GM23248 (cell line): ENCODE data around the gene RSL1D1. TPM values are rescaled to one million over a fixed set of nuclear protein-coding genes. Genes with fewer than 3 reads are reported as not detected.

Source experiments
- DNase-seq: peaks from one replicate; pipeline ENCODE4 v3.0.0-alpha.2; 2015
- H2AFZ ChIP-seq: fragments of 200-600 bp; sonication (generic); 2 replicates; pipeline ENCODE4 v1.6.1; 2016; ENCODE audit warnings: antibody characterized with exemption
- H3F3A ChIP-seq: fragments of 200-600 bp; sonication (generic); 2 replicates; pipeline ENCODE4 v1.6.1; 2016; ENCODE audit warnings: mild to moderate bottlenecking, antibody characterized with exemption, mixed run types; ENCODE audit not compliant: insufficient read depth
- H3K27ac ChIP-seq: fragments of 200-600 bp; sonication (generic); 2 replicates; pipeline ENCODE4 v1.5.1; 2016; ENCODE audit warnings: mild to moderate bottlenecking
- H3K27me3 ChIP-seq: fragments of 200-600 bp; sonication (generic); replicated peaks from 2 replicates; pipeline ENCODE4 v1.6.1; 2016; ENCODE audit warnings: mild to moderate bottlenecking; ENCODE audit not compliant: insufficient read depth
- H3K36me3 ChIP-seq: fragments of 200-600 bp; sonication (generic); 2 replicates; pipeline ENCODE4 v1.6.1; 2016; ENCODE audit warnings: low read depth, mild to moderate bottlenecking
- H3K4me1 ChIP-seq: fragments of 200-600 bp; sonication (generic); 2 replicates; pipeline ENCODE4 v1.6.1; 2016; ENCODE audit warnings: mild to moderate bottlenecking; ENCODE audit not compliant: insufficient read depth
- H3K4me2 ChIP-seq: fragments of 200-600 bp; sonication (generic); one replicate; pipeline ENCODE4 v1.6.1; 2016; ENCODE audit warnings: mild to moderate bottlenecking; ENCODE audit not compliant: unreplicated experiment
- H3K4me3 ChIP-seq: fragments of 200-600 bp; sonication (generic); 2 replicates; pipeline ENCODE4 v1.5.1; 2016; ENCODE audit warnings: mild to moderate bottlenecking
- H3K79me2 ChIP-seq: fragments of 200-600 bp; sonication (generic); 2 replicates; pipeline ENCODE4 v1.6.1; 2016; ENCODE audit warnings: mild to moderate bottlenecking; ENCODE audit not compliant: insufficient read depth
- H3K9ac ChIP-seq: fragments of 200-600 bp; sonication (generic); 2 replicates; pipeline ENCODE4 v1.6.1; 2016; ENCODE audit warnings: mild to moderate bottlenecking
- H3K9me2 ChIP-seq: fragments of 200-600 bp; sonication (generic); 2 replicates; pipeline ENCODE4 v1.6.1; 2016; ENCODE audit warnings: mixed run types, mild to moderate bottlenecking, moderate library complexity; ENCODE audit not compliant: insufficient read depth
- H3K9me3 ChIP-seq: fragments of 200-600 bp; sonication (generic); one replicate; pipeline ENCODE4 v1.6.1; 2017; ENCODE audit warnings: low read depth
- H4K20me1 ChIP-seq: fragments of 200-600 bp; sonication (generic); 2 replicates; pipeline ENCODE4 v1.6.0; 2016; ENCODE audit not compliant: insufficient read depth
- EZH2 ChIP-seq: fragments of 200-600 bp; sonication (generic); IDR thresholded peaks from 2 replicates; pipeline ENCODE4 v1.6.1; 2018; ENCODE audit warnings: antibody characterized with exemption, mild to moderate bottlenecking; ENCODE audit not compliant: insufficient read depth, poor library complexity, severe bottlenecking
- EZH2phosphoT487 ChIP-seq: fragments of 200-600 bp; sonication (generic); IDR thresholded peaks from 2 replicates; pipeline ENCODE4 v1.6.1; 2018; ENCODE audit warnings: antibody characterized with exemption, moderate library complexity, mild to moderate bottlenecking, low read depth; ENCODE audit not compliant: insufficient read depth
- WGBS, 2 experiments: methylation state at CpG; one replicate each; pipeline ENCODE4 v1.1.6; 2015 to 2017; ENCODE audit warnings: low lambda C conversion rate in 2 of 2, low coverage in 1 of 2; ENCODE audit errors: missing lambda C conversion rate in 2 of 2; 5-methylcytosine and 5-hydroxymethylcytosine counted together
- in situ Hi-C: fragments of 300-500 bp; cut with MboI; formaldehyde crosslinking; loops from 2 replicates; pipeline ENCODE4 v1.15.0; 2020
- polyA plus RNA-seq: library from polyadenylated mRNA; unstranded; fragments of >200 nt; fragmentation: Nextera tagmentation; extraction: Ambion mirVana; gene quantifications from 2 replicates; pipeline ENCODE4 v1.2.1, GENCODE V29; 2016
- total RNA-seq: library from RNA; depleted of rRNA; stranded (reverse); fragments of >200 nt; shearing (Covaris generic); gene quantifications from 2 replicates; pipeline ENCODE4 v1.2.3, GENCODE V29; 2014

RSL1D1 gene
- total and polyA plus RNA-seq, 2 experiments from 2014 or later, result 150 to 274 TPM

GRCh38 chr16:11857161-11857560 is 5.8 kb upstream of the RSL1D1 start:
- Histone ChIP-seq H3K36me3 (no peaks in the 10 kb centered on the region), H3K9me2 (no peaks in the 10 kb centered on the region), H3K4me3 (no peak overlapping the region), H2AFZ (no peak overlapping the region), H3K27me3 (no peaks in the 10 kb centered on the region), H3K4me1 (peaks cover 4% of the 10 kb centered on the region), H3K4me2 (no peak overlapping the region), H3K9ac (no peak overlapping the region), H3K9me3 (no peaks in the 10 kb centered on the region), H3F3A (peaks cover 3% of the 10 kb centered on the region), H3K27ac (no peak overlapping the region), H4K20me1 (no peaks in the 10 kb centered on the region; the same call in 1 of the 2 replicates), H3K79me2 (peaks cover 95% of the 10 kb centered on the region)
- TF ChIP-seq EZH2 (no peak), EZH2phosphoT487 (no peak)
- in situ Hi-C loops, result no loop called here
- WGBS, 2 experiments, result 64 to 66% methylated on average over 4 of the region's 4 CpGs
- peak; percentile 43 for DNase-seq

DNA sequence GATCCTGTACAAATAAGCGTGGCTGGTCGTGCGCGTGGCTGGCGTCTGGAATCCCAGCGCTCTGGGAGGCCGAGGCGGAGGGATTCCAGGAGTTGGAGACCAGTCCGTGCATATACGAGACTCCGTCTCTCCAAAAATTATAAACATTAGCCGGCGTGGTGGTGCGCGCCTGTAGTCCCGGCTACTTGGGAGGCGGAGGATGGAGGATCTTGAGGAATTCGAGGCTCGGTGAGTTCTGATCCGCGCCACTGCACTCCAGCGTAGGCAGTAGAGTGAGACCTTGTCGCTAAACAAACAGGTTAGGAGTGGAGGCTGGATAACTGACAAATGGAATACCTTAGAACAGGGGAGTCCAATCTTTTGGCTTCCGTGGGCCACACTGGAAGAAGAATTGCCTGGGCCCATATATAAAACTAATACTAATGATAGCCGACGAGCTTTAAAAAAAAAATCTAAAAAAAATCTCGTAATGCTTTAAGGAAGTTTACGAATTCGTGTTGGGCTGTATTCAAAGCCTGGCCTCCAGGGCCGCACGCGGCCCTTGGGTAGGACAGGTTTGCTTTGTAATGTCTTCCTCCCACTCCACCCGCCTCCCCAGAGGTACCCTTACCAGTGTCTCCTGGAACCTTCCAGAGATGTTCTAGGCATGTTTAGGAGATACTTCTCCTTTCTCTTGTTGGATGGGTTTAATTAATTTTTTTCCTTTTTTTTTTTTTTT is 909 bp upstream of the RSL1D1 start:
- Histone ChIP-seq H3K4me3 (peak overlapping the region; percentile 99), H2AFZ (peak overlapping the region; percentile 97), H3K9me3 (no peaks in the 10 kb centered on the region), H3K4me2 (peak overlapping the region; percentile 83), H3K27ac (peak overlapping the region; percentile 77), H3K27me3 (no peaks in the 10 kb centered on the region), H4K20me1 (no peaks in the 10 kb centered on the region; the same call in 1 of the 2 replicates), H3K79me2 (peaks cover 95% of the 10 kb centered on the region), H3K4me1 (peaks cover 25% of the 10 kb centered on the region), H3K9me2 (no peaks in the 10 kb centered on the region), H3K36me3 (peaks cover 22% of the 10 kb centered on the region), H3F3A (peaks cover 12% of the 10 kb centered on the region), H3K9ac (peak overlapping the region; percentile 93)
- 39 to 40% methylated on average over 24 to 33 of the region's 33 CpGs for WGBS, 2 experiments
- DNase-seq, result no peak
- in situ Hi-C loops, result no loop called here
- TF ChIP-seq EZH2phosphoT487 (no peak), EZH2 (no peak)

- Histone ChIP-seq H3K36me3 (peaks cover 55% of the 10 kb centered on the region), H2AFZ (no peak overlapping the region), H3K4me3 (no peak overlapping the region), H3K9me3 (no peaks in the 10 kb centered on the region), H3K4me2 (peak overlapping the region; percentile 78), H3K27ac (peak overlapping the region; percentile 77), H4K20me1 (no peaks in the 10 kb centered on the region), H3K27me3 (no peaks in the 10 kb centered on the region), H3K9ac (0 out of 2 replicates have a peak overlapping the region, but pooled peaks have one; percentile 15), H3K9me2 (no peaks in the 10 kb centered on the region), H3F3A (peaks cover 12% of the 10 kb centered on the region), H3K4me1 (peaks cover 22% of the 10 kb centered on the region), H3K79me2 (peaks cover 97% of the 10 kb centered on the region)
- 74 to 80% methylated on average over 3 of the region's 3 CpGs for WGBS, 2 experiments
- peak; percentile 70 for DNase-seq
- no peak for TF ChIP-seq EZH2phosphoT487
- no peak for TF ChIP-seq EZH2
- in situ Hi-C loops, result no loop called here
These were observed 2.5 kb downstream of the RSL1D1 start for GRCh38 chr16:11848842-11849241.

GRCh38 chr16:11844499-11844898 is 6.8 kb downstream of the RSL1D1 start:
- H3K36me3 ChIP-seq, result peaks cover 88% of the 10 kb centered on the region
- no peaks in the 10 kb centered on the region for H3K27me3 ChIP-seq
- no peak overlapping the region for H3K4me2 ChIP-seq
- no peak overlapping the region for H2AFZ ChIP-seq
- 97 to 98% methylated on average over 4 of the region's 4 CpGs for WGBS, 2 experiments
- H3F3A ChIP-seq, result peaks cover 29% of the 10 kb centered on the region
- no peak overlapping the region for H3K9ac ChIP-seq
- no peak overlapping the region for H3K27ac ChIP-seq
- H3K4me3 ChIP-seq, result no peak overlapping the region
- H3K4me1 ChIP-seq, result peaks cover 11% of the 10 kb centered on the region
- DNase-seq, result no peak
- H3K9me2 ChIP-seq, result no peaks in the 10 kb centered on the region
- TF ChIP-seq EZH2 (no peak), EZH2phosphoT487 (no peak)
- H4K20me1 ChIP-seq, result no peaks in the 10 kb centered on the region
- no peaks in the 10 kb centered on the region for H3K9me3 ChIP-seq
- in situ Hi-C loops, result no loop called here
- peaks cover 72% of the 10 kb centered on the region for H3K79me2 ChIP-seq
